ENCODE results near the gene TFCP2L1. TPM values are rescaled to one million over a fixed set of nuclear protein-coding genes. Genes with fewer than 3 reads are reported as not detected.

Gene TFCP2L1
- total and polyA plus RNA-seq, 2 donors (not counting 3 experiments of a cell fraction or from before 2014, with no cell fraction given): not detected

DNA sequence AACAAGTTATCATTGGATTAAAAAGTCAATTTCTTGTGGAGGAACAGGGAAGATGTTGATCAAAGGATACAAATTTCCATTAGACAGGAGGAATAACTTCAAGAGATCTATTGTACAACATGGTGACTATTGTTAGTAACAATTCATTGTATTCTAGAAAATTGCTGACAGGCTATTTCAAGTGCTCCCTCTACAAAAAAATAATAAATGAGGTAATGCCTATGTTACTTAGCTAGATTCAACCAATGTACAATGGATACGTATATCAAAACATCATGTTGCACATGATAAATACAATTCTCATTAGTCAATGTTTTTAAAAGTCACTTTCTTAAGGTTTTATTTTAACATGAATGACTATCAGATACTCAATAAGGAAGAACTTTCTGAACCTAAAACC lies 33.5 kb downstream of the TFCP2L1 start:
- no peak overlapping the region for H3K27ac ChIP-seq (ENCODE audit: insufficient read depth, low read depth, low read length)
- CTCF ChIA-PET: no interaction called here
- DNase-seq (ENCODE audit: low read depth, low spot score) (no peak), FAIRE-seq (no peak)
- no peaks in the 10 kb centered on the region for H3K36me3 ChIP-seq (ENCODE audit: control insufficient read depth in 2 of 2, extremely low read depth in 1 of 2, insufficient read depth in 2 of 2, low read length in 2 of 2)
- no TSS peak for BruUV-seq (replicated peaks)
- H3K4me3 ChIP-seq (replicated peaks in 1 of 3; ENCODE audit: insufficient read depth in 1 of 3, low read depth in 1 of 3, low read length in 3 of 3): no peak overlapping the region
- no peaks in the 10 kb centered on the region for H3K27me3 ChIP-seq (ENCODE audit: control insufficient read depth in 2 of 2, insufficient read depth in 2 of 2, low read length in 2 of 2)
- POLR2A ChIA-PET: no interaction called here
- no peak overlapping the region for H3K9ac ChIP-seq (replicated peaks; ENCODE audit: extremely low read depth, insufficient read depth, low read length)
- TF ChIP-seq GATA2 (IDR thresholded peaks at IDR 0.05; ENCODE audit: insufficient read depth, insufficient read length, low read depth, low read length): no peak
- no peak for TF ChIP-seq MYC (IDR thresholded peaks at IDR 0.05; ENCODE audit: low read depth, low read length)
- TF ChIP-seq JUN (IDR thresholded peaks at IDR 0.05; ENCODE audit: borderline replicate concordance, insufficient read depth, insufficient read length, low read depth): no peak
- TF ChIP-seq POLR2A (IDR thresholded peaks at IDR 0.05; ENCODE audit: low read depth, low read length): no peak
- TF ChIP-seq FOS (IDR thresholded peaks at IDR 0.05; ENCODE audit: borderline replicate concordance, insufficient read depth, low read length): no peak
- TF ChIP-seq, protein P1, sequence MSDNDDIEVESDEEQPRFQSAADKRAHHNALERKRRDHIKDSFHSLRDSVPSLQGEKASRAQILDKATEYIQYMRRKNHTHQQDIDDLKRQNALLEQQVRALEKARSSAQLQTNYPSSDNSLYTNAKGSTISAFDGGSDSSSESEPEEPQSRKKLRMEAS (IDR thresholded peaks at IDR 0.05; ENCODE audit: insufficient read depth, insufficient read length): no peak
- no peak for TF ChIP-seq EZH2 (IDR thresholded peaks at IDR 0.05; ENCODE audit: borderline replicate concordance, low read depth, low read length, severe bottlenecking)
- no peak for TF ChIP-seq CTCF (IDR thresholded peaks at IDR 0.05; ENCODE audit: extremely low read depth in 1 of 2, insufficient read depth in 1 of 2, low read depth in 1 of 2, low read length in 2 of 2)
- TF ChIP-seq POLR2AphosphoS5 (IDR thresholded peaks at IDR 0.05; ENCODE audit: insufficient read depth, low read depth, low read length): no peak
- no peak overlapping the region for H3K4me2 ChIP-seq (ENCODE audit: insufficient read depth, low read length)
- H3K9me1 ChIP-seq (replicated peaks; ENCODE audit: control insufficient read depth, extremely low read depth, insufficient read depth, low read length): no peaks in the 10 kb centered on the region
- intact Hi-C loops (cut with micrococcal nuclease) (no loop called here), dilution Hi-C loops (cut with MboI; ENCODE audit: extremely low pct_ligation_motif_present, low sequenced_read_pairs) (no loop called here)
- H3K9me3 ChIP-seq (replicated peaks; ENCODE audit: control insufficient read depth, insufficient read depth, low read length): no peaks in the 10 kb centered on the region
- no peaks in the 10 kb centered on the region for H3K4me1 ChIP-seq (ENCODE audit: control insufficient read depth, extremely low read depth, insufficient read depth, low read length)
- no peaks in the 10 kb centered on the region for H4K20me1 ChIP-seq (replicated peaks; ENCODE audit: control insufficient read depth, extremely low read depth, insufficient read depth, low read length)
- H3K79me2 ChIP-seq (ENCODE audit: control insufficient read depth, insufficient read depth, low read length): no peaks in the 10 kb centered on the region
- no peak overlapping the region for H2AFZ ChIP-seq (ENCODE audit: low read depth, low read length)

Data from endothelial cell of umbilical vein (primary cell).